GM19455 (cell line): Measurements from ENCODE around the gene NOP9.

Experiments used
- ATAC-seq: cut with Tn5 transposase; IDR thresholded peaks from one replicate; pipeline ENCODE4 v1.9.1; 2021; ENCODE audit not compliant: unreplicated experiment

The NOP9 gene

DNA sequence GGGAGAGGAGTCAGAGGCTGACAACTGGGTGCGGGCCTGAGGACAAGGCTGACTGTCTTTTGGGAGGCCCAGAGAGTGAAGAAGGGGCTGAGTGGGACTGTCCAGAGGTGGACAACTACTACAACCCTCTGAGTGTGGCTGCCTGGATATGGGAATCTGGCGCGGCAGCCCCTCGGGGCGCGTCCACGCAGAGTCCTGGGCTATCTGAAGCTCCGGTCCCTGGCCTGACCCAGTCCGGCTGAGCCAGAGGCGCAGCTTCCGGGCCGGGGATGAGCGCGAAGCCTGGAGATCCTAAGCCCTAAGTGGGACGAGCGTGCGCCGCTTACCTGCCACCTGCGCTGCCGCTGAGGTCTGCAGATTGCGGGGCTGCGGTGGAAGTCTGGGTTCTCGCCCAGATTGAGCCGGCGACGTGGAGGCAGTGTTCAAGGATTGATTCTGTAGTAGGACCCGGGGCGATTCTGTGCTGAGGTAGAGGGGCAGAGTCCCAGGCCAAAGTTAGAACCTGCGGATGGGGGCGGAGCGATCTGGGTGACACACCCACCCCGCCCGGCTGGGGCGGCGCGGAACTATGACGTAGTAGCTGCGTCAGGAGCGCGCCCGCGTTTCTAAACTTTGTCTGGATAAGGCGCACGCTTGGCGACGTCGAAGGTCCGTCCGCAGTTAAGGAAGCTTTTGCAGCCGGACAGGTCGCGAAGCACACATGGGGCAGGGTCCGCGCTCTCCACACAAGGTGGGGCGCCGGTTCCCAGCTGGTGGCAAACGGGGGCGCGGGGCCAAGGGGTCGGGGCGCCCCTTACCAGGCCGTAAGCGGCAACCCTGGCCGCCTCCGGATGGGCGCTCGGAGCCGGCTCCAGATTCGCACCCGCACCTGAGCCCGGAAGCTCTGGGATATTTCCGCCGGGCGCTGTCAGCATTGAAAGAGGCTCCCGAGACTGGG, at the start of gene NOP9, which contains the start of gene DHRS1:
TSS of gene NOP9 (plus strand) at position 596 of the 937 bp plus-strand sequence. CDS start at position 701, 105 bp downstream.
TSS of gene DHRS1 (minus strand) at position 526 of the 937 bp plus-strand sequence. CDS start 674 bp downstream, outside the sequence.
- ATAC-seq = peak; percentile 81

- no peak for ATAC-seq
These were observed 49.3 kb upstream of the NOP9 start for GRCh38 chr14:24250354-24250753.

DNA sequence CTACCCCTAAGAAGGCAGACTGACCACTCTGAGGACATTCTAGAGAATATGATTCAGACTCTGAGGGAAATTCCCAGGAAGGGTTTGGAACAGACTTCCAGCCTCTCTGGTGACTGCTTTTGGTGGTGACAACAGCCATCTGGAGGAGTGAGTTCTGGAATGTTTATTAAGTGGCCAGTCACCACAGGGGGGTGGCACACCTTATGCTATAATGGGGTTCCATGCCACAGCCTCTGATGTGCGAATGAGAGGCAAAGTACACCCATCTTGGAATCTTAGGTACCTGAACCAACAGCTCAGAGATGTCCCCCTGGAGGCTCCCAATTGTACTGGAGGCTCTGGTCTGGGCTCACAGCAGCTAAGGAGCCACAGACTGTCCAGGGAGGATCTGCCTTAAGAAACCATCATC, 47.8 kb upstream of the NOP9 start:
- ATAC-seq = no peak

DNA sequence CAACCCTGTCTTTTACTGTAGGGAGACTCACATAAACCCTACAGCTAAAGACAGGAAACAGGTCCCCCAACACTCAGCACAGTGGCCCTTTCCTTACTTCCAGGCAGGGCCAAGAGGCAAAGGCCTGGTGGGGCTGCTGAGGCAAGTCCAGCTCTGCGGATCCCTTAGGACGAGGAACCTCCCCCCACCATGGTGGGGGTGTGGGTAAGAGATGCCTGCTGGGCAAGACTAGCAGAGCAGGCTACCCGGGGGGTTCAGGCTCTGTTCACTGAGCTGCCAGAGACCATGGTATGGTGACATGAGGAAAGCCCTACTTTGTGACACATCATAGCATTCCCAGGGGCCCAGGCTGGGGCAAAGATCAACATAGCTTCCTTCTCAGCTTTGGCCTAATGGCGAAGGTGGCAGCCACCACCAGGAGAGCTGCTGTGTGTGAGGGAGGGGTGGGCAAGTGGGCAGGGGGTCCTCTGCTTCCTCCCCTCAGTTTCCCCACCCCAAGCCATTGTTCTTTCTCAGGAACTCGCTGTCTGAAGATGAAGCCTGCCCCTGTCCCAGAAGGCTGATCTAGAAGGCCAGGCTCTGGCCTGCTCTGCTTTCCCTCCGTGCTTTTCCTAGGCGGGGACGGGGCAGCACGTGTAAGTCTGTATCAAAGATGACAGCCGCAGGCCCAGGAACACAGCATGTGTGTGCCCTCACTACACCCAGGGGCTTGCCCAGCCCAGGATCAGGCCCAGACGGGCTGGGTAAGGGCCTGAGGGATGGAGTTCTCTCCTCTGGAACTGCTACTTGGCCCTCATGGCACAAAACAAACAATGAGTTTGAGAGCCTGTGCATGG, 47.1 kb upstream of the NOP9 start:
- no peak for ATAC-seq

GRCh38 chr14:24253936-24254335, 45.7 kb upstream of the NOP9 start:
- ATAC-seq = no peak

GRCh38 chr14:24254630-24255392, 44.8 kb upstream of the NOP9 start:
- ATAC-seq = no peak

DNA sequence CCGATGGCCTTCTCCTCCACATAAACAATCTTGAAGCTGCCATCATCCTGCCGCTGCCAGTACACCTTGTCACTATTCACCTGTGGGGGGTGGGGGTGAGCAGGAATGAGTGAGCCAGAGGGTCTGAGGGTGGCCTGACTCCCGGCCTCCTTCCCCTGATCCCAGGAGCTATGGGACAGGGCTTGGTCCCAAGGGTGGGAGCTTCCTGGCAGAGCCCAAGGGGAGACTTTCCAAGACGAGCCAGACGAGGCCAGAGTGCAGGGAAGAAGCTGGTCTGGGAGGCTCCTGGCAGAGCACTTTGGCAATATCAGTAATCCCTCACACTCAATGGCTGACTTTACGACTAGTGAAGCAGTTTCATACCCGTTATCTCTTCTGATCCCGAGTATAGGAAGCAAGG, 44.2 kb upstream of the NOP9 start:
- ATAC-seq = no peak

GRCh38 chr14:24255931-24256711, 43.5 kb upstream of the NOP9 start:
- no peak for ATAC-seq

- no peak for ATAC-seq
These were observed 42.7 kb upstream of the NOP9 start for GRCh38 chr14:24256960-24257359.

- no peak for ATAC-seq
These were observed 41.5 kb upstream of the NOP9 start for GRCh38 chr14:24258119-24258518.

GRCh38 chr14:24258548-24259265, 40.9 kb upstream of the NOP9 start:
- ATAC-seq = no peak

DNA sequence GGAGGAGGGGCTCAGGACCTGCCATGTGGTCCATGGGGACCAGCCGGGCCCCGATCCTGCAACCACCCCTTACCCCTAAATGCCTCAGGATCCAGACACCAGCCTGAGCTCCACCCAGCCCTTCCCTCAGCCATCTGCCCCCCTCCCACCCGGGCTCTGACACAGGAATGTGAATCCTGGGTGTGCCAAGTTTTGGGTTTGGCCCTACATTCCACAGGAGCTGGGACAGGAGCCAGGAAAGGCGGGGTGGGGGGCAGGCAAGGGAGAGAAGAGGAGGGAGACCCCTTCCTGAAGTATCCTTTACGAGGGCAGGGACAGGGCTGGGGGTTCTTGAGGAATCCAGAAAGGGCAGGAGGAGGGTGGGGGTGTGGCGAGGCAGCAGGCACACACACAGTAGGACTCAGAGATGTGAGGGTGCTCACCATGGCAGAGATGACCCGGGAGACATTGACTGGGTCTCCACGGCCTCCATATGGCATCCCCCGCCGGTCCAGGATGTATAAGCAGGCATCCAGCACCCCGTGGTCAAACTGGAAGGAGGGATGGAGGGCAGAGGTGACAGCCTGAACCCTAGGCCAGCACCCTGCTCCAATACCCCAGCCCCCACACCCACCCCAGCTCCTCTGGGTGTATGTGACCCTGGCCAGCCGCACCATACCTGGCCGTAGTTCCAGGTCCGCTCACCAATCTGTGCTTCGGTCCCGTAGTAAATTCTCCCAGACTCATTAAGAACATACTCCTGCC, 40.2 kb upstream of the NOP9 start:
- ATAC-seq = no peak

GRCh38 chr14:24260026-24260779, 39.4 kb upstream of the NOP9 start:
- no peak for ATAC-seq

DNA sequence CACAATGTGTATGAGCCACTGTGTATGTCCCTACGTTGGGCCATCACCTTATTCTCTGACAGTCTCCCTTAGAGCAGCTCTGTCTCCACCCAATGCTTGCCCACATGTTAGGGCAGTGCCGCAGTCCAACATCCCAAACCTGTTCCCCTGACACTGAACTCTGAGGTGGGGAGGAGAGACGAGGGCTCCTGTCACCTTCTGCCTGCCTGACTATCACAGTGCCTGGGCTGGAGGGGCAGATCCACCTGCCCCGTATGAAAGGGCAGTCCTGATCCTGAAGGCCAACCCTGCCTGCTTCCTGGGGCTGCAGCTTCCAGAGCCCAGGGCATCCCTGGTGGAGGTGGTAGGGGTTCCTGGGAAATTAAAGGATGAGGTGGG, 38.9 kb upstream of the NOP9 start:
- ATAC-seq = no peak

- no peak for ATAC-seq
These were observed 38.2 kb upstream of the NOP9 start for GRCh38 chr14:24261256-24261968.

- ATAC-seq = no peak
These were observed 37.7 kb upstream of the NOP9 start for GRCh38 chr14:24261969-24262327.
